ENCODE measurements around the gene UNC13A.

- TF ChIP-seq, protein P1, sequence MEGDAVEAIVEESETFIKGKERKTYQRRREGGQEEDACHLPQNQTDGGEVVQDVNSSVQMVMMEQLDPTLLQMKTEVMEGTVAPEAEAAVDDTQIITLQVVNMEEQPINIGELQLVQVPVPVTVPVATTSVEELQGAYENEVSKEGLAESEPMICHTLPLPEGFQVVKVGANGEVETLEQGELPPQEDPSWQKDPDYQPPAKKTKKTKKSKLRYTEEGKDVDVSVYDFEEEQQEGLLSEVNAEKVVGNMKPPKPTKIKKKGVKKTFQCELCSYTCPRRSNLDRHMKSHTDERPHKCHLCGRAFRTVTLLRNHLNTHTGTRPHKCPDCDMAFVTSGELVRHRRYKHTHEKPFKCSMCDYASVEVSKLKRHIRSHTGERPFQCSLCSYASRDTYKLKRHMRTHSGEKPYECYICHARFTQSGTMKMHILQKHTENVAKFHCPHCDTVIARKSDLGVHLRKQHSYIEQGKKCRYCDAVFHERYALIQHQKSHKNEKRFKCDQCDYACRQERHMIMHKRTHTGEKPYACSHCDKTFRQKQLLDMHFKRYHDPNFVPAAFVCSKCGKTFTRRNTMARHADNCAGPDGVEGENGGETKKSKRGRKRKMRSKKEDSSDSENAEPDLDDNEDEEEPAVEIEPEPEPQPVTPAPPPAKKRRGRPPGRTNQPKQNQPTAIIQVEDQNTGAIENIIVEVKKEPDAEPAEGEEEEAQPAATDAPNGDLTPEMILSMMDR (IDR thresholded peaks at IDR 0.05): no peak
- no peak for TF ChIP-seq POLR2A (IDR thresholded peaks at IDR 0.05)
Measured at GRCh38 chr19:17633700-17634099, 54.5 kb downstream of the UNC13A start.

All from adrenal gland (tissue), 5 donors.